ENCODE measurements around the gene CPE. TPM values are rescaled to one million over a fixed set of nuclear protein-coding genes. Genes with fewer than 3 reads are reported as not detected.

The CPE gene
- polyA plus RNA-seq, 1 donor (not counting 4 experiments of a cell fraction or from before 2014, with no cell fraction given), result 1.9 TPM

DNA sequence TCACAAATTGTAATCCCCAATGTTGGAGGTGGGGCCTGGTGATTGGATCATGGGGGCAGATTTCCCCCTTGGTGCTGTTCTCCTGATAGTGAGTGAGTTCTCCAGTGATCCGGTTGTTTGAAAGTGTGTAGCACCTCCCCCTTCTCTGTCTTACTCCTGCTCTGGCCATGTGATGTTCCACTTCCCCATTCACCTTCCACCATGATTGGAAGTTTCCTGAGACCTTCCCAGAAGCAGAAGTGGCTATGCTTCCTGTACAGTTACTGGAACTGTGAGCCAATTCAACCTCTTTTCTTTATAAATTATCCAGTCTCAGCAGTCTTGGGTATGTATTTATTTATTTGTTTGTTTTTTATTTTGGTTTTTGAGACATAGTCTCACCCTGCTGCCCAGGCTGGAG lies 143.2 kb downstream of the CPE start:
- Histone ChIP-seq H3K27ac (ENCODE audit: control insufficient read depth, insufficient read depth, low read length) (no peak overlapping the region), H4K20me1 (ENCODE audit: control insufficient read depth, extremely low read depth, insufficient read depth, low read length) (no peaks in the 10 kb centered on the region), H3K36me3 (ENCODE audit: control insufficient read depth in 2 of 2, extremely low read depth in 1 of 2, insufficient read depth in 2 of 2, low read length in 2 of 2) (no peaks in the 10 kb centered on the region), H3K4me1 (ENCODE audit: control insufficient read depth, extremely low read depth, insufficient read depth, low read length) (peaks cover 7% of the 10 kb centered on the region), H3K4me3 (ENCODE audit: control insufficient read depth in 2 of 3, extremely low read depth in 1 of 3, insufficient read depth in 2 of 3, low read depth in 1 of 3, low read length in 3 of 3) (no peak overlapping the region), H3K27me3 (ENCODE audit: control insufficient read depth, extremely low read depth, insufficient read depth, low read length) (no peaks in the 10 kb centered on the region), H3K4me2 (ENCODE audit: control insufficient read depth, extremely low read depth, insufficient read depth, low read depth, low read length) (no peak overlapping the region), H3K9me1 (ENCODE audit: control insufficient read depth, extremely low read depth, insufficient read depth, low read length) (no peaks in the 10 kb centered on the region), H2AFZ (ENCODE audit: control insufficient read depth, low read length) (no peak overlapping the region), H3K9ac (ENCODE audit: control insufficient read depth, extremely low read depth, insufficient read depth, low read length) (no peak overlapping the region), H3K79me2 (ENCODE audit: control insufficient read depth, insufficient read depth, low read length) (no peaks in the 10 kb centered on the region), H3K9me3 (ENCODE audit: control insufficient read depth, low read depth, low read length) (no peaks in the 10 kb centered on the region)
- dilution Hi-C loops (cut with MboI; ENCODE audit: extremely low pct_ligation_motif_present, low sequenced_read_pairs), result no loop called here
- DNase-seq (ENCODE audit: low read depth, low spot score) (no peak), FAIRE-seq (no peak)
- TF ChIP-seq CTCF (optimal IDR thresholded peaks at IDR 0.05 in 1 of 3, IDR thresholded peaks at IDR 0.05 in 1 of 3, conservative IDR thresholded peaks at IDR 0.05 in 1 of 3; ENCODE audit: extremely low read depth in 1 of 3, insufficient read depth in 2 of 3, low read length in 3 of 3), result no peak
- no peak for TF ChIP-seq EZH2 (IDR thresholded peaks at IDR 0.05; ENCODE audit: low read length)

- Histone ChIP-seq H3K27ac (ENCODE audit: control insufficient read depth, insufficient read depth, low read length) (no peak overlapping the region), H3K4me3 (ENCODE audit: control insufficient read depth in 2 of 3, extremely low read depth in 1 of 3, insufficient read depth in 2 of 3, low read depth in 1 of 3, low read length in 3 of 3) (no peak overlapping the region), H2AFZ (ENCODE audit: control insufficient read depth, low read length) (no peak overlapping the region), H3K9me1 (ENCODE audit: control insufficient read depth, extremely low read depth, insufficient read depth, low read length) (no peaks in the 10 kb centered on the region), H3K4me1 (ENCODE audit: control insufficient read depth, extremely low read depth, insufficient read depth, low read length) (peaks cover 3% of the 10 kb centered on the region), H3K27me3 (ENCODE audit: control insufficient read depth, extremely low read depth, insufficient read depth, low read length) (no peaks in the 10 kb centered on the region), H3K9ac (ENCODE audit: control insufficient read depth, extremely low read depth, insufficient read depth, low read length) (no peak overlapping the region), H3K79me2 (ENCODE audit: control insufficient read depth, insufficient read depth, low read length) (no peaks in the 10 kb centered on the region), H3K36me3 (ENCODE audit: control insufficient read depth in 2 of 2, extremely low read depth in 1 of 2, insufficient read depth in 2 of 2, low read length in 2 of 2) (no peaks in the 10 kb centered on the region), H4K20me1 (ENCODE audit: control insufficient read depth, extremely low read depth, insufficient read depth, low read length) (no peaks in the 10 kb centered on the region), H3K9me3 (ENCODE audit: control insufficient read depth, low read depth, low read length) (no peaks in the 10 kb centered on the region), H3K4me2 (ENCODE audit: control insufficient read depth, extremely low read depth, insufficient read depth, low read depth, low read length) (no peak overlapping the region)
- no peak for DNase-seq (ENCODE audit: low read depth, low spot score)
- TF ChIP-seq EZH2 (IDR thresholded peaks at IDR 0.05; ENCODE audit: low read length) (no peak), CTCF (optimal IDR thresholded peaks at IDR 0.05 in 1 of 3, IDR thresholded peaks at IDR 0.05 in 1 of 3, conservative IDR thresholded peaks at IDR 0.05 in 1 of 3; ENCODE audit: extremely low read depth in 1 of 3, insufficient read depth in 2 of 3, low read length in 3 of 3) (no peak)
- dilution Hi-C loops (cut with MboI; ENCODE audit: extremely low pct_ligation_motif_present, low sequenced_read_pairs), result no loop called here
- no peak for FAIRE-seq
These were observed 145.9 kb downstream of the CPE start for GRCh38 chr4:165524532-165525190.

All from keratinocyte (primary cell).